Mesothelial cell of epicardium (in vitro differentiated cells): ENCODE measurements around the gene C11orf97. TPM values are rescaled to one million over a fixed set of nuclear protein-coding genes. Genes with fewer than 3 reads are reported as not detected.
A peak's percentile ranks its signal among the peaks of the same experiment; 100 is the strongest.

Source experiments
- DNase-seq, 2 experiments: peaks; one replicate each; pipeline ENCODE4 v3.0.0; 2021; ENCODE audit warnings: low spot score in 2 of 2; ENCODE audit not compliant: unreplicated experiment in 2 of 2
- H3K27ac Mint-ChIP-seq: 2 replicates; pipeline ENCODE4 v1.8.0; 2021; ENCODE audit warnings: mixed read lengths
- H3K27me3 Mint-ChIP-seq: 2 replicates; pipeline ENCODE4 v1.8.0; 2021; ENCODE audit warnings: low read depth, mixed read lengths
- H3K36me3 Mint-ChIP-seq: 2 replicates; pipeline ENCODE4 v1.8.0; 2021; ENCODE audit warnings: mixed read lengths
- H3K4me1 Mint-ChIP-seq: 2 replicates; pipeline ENCODE4 v1.8.0; 2021; ENCODE audit warnings: mixed read lengths
- H3K4me3 Mint-ChIP-seq: 2 replicates; pipeline ENCODE4 v1.8.0; 2021; ENCODE audit warnings: mild to moderate bottlenecking, moderate library complexity, mixed read lengths
- H3K9me3 Mint-ChIP-seq: 2 replicates; pipeline ENCODE4 v1.8.0; 2021; ENCODE audit warnings: mixed read lengths
- total RNA-seq: library from RNA; stranded (reverse); gene quantifications from 3 replicates; pipeline ENCODE4 v1.2.1, GENCODE V29; 2021
- TF ChIP-seq, protein P1 (sequence below): fragments of 200-600 bp; sonication (generic); IDR thresholded peaks from one replicate; pipeline ENCODE4 v1.5.0; 2021; ENCODE audit warnings: antibody characterized with exemption; ENCODE audit not compliant: unreplicated experiment

The C11orf97 gene, protein sequence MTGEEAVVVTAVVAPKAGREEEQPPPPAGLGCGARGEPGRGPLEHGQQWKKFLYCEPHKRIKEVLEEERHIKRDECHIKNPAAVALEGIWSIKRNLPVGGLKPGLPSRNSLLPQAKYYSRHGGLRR
- total RNA-seq: not detected in 3 replicates

DNA sequence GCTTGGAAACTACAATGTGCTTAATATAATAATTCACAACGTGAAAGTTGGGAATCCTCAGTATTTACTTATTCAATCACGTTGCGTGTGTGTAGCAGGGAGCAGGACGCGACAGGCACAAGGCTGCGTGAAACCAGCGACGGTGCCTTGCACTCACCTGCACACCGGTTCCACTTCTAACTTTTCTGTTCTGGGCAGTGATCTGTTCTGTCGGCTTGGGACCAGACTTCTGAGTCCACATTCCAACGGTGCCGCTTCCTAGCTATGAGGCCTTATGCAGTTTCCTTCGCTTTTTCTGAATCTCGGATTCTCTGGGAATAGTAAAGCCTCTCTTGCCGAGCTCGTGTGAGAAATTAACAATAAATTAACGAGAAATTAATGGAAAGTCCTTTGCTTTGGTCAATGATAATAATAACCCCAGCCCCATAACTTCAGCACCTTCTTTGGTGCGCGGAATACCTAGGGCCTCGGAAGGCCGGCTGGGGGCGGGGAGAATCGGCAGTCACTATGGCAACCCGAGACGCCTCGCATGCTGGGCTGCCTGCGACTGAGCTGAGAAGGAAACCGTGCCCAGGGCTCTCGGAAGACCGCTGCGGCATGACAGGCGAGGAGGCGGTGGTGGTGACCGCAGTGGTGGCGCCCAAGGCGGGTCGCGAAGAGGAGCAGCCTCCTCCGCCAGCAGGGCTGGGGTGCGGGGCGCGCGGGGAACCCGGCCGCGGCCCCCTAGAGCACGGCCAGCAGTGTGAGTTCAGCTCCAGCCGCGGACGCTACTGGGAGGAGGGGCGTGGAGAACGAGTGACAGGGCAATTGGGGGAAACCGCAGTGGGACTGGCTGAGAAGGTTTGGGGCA, at the start of gene C11orf97:
Gene C11orf97, plus strand, starts transcription at position 530 of the 850 bp plus-strand sequence. Its CDS starts 68 bp downstream, at position 598.
- Mint-ChIP-seq H3K9me3 (peaks cover 3% of the 10 kb centered on the region), H3K27me3 (peaks cover 11% of the 10 kb centered on the region), H3K4me3 (peak within 1 kb of the TSS; percentile 79), H3K27ac (no peak within 1 kb of the TSS), H3K36me3 (no peaks in the 10 kb centered on the region), H3K4me1 (peaks cover 12% of the 10 kb centered on the region)
- TF ChIP-seq, protein P1, sequence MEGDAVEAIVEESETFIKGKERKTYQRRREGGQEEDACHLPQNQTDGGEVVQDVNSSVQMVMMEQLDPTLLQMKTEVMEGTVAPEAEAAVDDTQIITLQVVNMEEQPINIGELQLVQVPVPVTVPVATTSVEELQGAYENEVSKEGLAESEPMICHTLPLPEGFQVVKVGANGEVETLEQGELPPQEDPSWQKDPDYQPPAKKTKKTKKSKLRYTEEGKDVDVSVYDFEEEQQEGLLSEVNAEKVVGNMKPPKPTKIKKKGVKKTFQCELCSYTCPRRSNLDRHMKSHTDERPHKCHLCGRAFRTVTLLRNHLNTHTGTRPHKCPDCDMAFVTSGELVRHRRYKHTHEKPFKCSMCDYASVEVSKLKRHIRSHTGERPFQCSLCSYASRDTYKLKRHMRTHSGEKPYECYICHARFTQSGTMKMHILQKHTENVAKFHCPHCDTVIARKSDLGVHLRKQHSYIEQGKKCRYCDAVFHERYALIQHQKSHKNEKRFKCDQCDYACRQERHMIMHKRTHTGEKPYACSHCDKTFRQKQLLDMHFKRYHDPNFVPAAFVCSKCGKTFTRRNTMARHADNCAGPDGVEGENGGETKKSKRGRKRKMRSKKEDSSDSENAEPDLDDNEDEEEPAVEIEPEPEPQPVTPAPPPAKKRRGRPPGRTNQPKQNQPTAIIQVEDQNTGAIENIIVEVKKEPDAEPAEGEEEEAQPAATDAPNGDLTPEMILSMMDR: no peak
- DNase-seq: peak; percentile 49 to 77

GRCh38 chr11:94469416-94469815, 42.8 kb upstream of the C11orf97 start:
- H3K4me1 Mint-ChIP-seq: no peaks in the 10 kb centered on the region
- H3K4me3 Mint-ChIP-seq: no peak overlapping the region
- H3K27me3 Mint-ChIP-seq: no peaks in the 10 kb centered on the region

DNA sequence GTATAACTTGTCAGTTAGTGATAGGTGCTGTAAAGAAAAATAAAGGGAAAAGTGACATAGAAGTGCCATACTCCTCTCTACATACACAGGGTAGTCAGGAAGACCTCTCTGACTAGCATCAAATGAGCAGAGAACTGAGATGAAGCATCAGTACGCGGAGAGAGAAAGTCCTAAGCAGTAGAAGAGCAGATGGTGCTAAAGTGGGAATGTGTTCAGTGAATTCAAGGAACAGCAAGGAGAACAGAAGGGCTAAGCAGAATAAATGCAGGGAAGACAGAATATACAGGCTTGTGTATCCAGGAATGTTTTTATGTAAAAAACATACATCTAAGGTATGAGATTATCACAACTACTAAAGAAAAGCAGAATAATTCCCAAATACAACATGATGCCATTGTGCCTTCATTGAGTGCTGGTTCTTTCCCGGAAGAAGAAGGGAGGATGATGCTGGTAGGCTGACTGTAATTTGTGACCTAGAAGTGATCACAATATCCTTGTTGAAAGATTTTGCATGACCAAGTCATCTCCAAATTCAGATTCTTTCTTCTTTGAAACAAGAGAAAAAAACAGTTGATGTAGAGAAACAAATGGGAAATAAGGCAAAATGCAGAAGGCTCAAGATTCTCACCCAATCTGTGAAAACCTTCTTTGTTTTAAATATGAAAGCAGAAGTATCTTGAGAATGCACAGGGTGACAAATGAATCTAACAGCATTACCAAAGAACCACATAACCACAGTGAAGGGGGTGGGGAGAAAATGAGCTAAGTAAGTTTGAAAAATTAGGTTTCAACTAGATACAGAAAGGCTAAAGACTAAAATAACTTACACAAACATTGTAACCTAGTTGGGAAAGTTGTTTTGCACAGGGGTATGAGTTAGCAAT, 39.1 kb upstream of the C11orf97 start:
- Mint-ChIP-seq H3K27ac (no peak overlapping the region), H3K4me1 (peaks cover 6% of the 10 kb centered on the region), H3K9me3 (no peaks in the 10 kb centered on the region), H3K4me3 (no peak overlapping the region), H3K36me3 (peaks cover 18% of the 10 kb centered on the region), H3K27me3 (no peaks in the 10 kb centered on the region)
- no peak for DNase-seq
- TF ChIP-seq, protein P1: no peak

More at GRCh38 chr11:94469416-94469815, 42.8 kb upstream of the C11orf97 start:
- Mint-ChIP-seq H3K9me3 (no peaks in the 10 kb centered on the region), H3K27ac (no peak overlapping the region), H3K36me3 (peaks cover 32% of the 10 kb centered on the region)
- TF ChIP-seq, protein P1: no peak
- DNase-seq: no peak

- Mint-ChIP-seq H3K4me1 (peaks cover 6% of the 10 kb centered on the region), H3K4me3 (no peak overlapping the region), H3K27me3 (no peaks in the 10 kb centered on the region), H3K27ac (peak overlapping the region; percentile 8), H3K36me3 (peaks cover 24% of the 10 kb centered on the region), H3K9me3 (no peaks in the 10 kb centered on the region)
- DNase-seq: no peak
- TF ChIP-seq, protein P1: no peak
Measured at GRCh38 chr11:94477624-94478023, 34.6 kb upstream of the C11orf97 start.

DNA sequence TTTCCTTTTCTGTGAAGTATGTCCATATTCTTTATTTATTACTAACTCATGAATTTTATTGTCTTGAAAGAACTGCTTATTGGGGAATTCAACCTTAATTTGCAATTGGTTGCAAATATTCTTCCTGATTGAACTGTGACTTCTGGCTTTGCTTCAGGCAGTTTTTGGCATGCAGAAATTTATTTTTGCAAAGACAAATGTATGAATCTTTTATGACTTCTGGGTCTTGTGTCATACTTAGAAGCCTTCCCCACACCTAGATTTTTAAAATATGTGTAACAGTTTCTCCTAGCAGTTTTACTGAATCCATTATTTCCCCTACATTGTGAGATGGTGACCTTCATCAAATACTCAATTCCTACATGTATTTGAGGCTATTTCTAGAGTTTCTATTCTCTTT, 30.9 kb upstream of the C11orf97 start:
- TF ChIP-seq, protein P1: no peak
- H3K4me1 Mint-ChIP-seq: peaks cover 6% of the 10 kb centered on the region
- no peak overlapping the region for H3K27ac Mint-ChIP-seq
- DNase-seq: no peak
- no peaks in the 10 kb centered on the region for H3K27me3 Mint-ChIP-seq
- no peaks in the 10 kb centered on the region for H3K9me3 Mint-ChIP-seq
- H3K36me3 Mint-ChIP-seq: peaks cover 32% of the 10 kb centered on the region
- H3K4me3 Mint-ChIP-seq: no peak overlapping the region
